SU-DHL-6 (cell line): ENCODE results near the gene C5orf22.

Experiments
- EZH2phosphoT487 ChIP-seq: fragments of 200-600 bp; sonication (generic), shearing (Covaris generic); conservative IDR thresholded peaks from 2 replicates; pipeline ENCODE4 v1.6.1; 2018; ENCODE audit warnings: mild to moderate bottlenecking, antibody characterized with exemption, low read length, moderate library complexity, mixed read lengths
- TF ChIP-seq, protein P1 (sequence below): fragments of 200-600 bp; sonication (generic); IDR thresholded peaks from one replicate; pipeline ENCODE4 v1.5.1; 2017; ENCODE audit warnings: antibody characterized with exemption, mild to moderate bottlenecking, low read length, moderate library complexity; ENCODE audit not compliant: insufficient read depth, poor library complexity, severe bottlenecking

DNA sequence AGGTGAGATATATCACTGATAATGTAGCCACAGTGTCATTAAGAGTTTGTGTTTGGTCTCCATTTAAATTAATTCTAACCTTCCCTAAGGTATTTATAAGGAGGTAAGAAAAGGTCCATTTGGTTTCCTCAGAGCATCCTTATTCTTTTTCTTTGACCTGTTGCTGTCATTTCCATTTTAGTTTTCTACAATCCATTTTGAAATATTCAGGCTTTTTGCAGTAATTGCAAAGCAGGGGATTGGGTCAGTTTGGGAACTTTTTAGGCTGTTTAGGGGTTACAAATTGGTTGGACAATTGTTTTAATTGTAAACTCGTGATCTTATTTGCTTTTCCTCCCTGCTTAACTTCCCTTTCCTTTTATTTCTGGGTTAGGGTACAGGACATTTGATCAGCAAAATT, 64.3 kb downstream of the C5orf22 start:
- TF ChIP-seq, protein P1, sequence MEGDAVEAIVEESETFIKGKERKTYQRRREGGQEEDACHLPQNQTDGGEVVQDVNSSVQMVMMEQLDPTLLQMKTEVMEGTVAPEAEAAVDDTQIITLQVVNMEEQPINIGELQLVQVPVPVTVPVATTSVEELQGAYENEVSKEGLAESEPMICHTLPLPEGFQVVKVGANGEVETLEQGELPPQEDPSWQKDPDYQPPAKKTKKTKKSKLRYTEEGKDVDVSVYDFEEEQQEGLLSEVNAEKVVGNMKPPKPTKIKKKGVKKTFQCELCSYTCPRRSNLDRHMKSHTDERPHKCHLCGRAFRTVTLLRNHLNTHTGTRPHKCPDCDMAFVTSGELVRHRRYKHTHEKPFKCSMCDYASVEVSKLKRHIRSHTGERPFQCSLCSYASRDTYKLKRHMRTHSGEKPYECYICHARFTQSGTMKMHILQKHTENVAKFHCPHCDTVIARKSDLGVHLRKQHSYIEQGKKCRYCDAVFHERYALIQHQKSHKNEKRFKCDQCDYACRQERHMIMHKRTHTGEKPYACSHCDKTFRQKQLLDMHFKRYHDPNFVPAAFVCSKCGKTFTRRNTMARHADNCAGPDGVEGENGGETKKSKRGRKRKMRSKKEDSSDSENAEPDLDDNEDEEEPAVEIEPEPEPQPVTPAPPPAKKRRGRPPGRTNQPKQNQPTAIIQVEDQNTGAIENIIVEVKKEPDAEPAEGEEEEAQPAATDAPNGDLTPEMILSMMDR = no peak
- no peak for TF ChIP-seq EZH2phosphoT487
